GM13977 (cell line): ENCODE measurements around the gene FBXO28.
"Not testable (repeated sequence)": the region's sequence is repeated elsewhere in the genome, so short reads cannot be mapped to it uniquely, and the experiment has no call there.

Source experiments
- DNase-seq: peaks from one replicate; pipeline ENCODE4 v3.0.0; 2012; ENCODE audit warnings: low spot score
- CTCF ChIP-seq: IDR thresholded peaks from 2 replicates; pipeline ENCODE4 v1.5.1; 2012; ENCODE audit warnings: mild to moderate bottlenecking, control low read depth; ENCODE audit not compliant: insufficient read depth; ENCODE audit errors: extremely low read depth, missing control alignments
- in situ Hi-C: fragments of 300-500 bp; cut with MboI; formaldehyde crosslinking; loops from one replicate; pipeline ENCODE4 v1.12.0; 2022; ENCODE audit warnings: low sequenced_read_pairs, low pct_unique_long_range_greater_than_20kb, mixed read lengths, inconsistent platforms; ENCODE audit not compliant: unreplicated experiment

Gene FBXO28

GRCh38 chr1:224069138-224069537 lies 44.8 kb upstream of the FBXO28 start:
- in situ Hi-C loops: no loop called here
- DNase-seq: no peak
- no peak for TF ChIP-seq CTCF

GRCh38 chr1:224070521-224070920 lies 43.4 kb upstream of the FBXO28 start:
- TF ChIP-seq CTCF: no peak
- in situ Hi-C loops: no loop called here
- DNase-seq: no peak

- in situ Hi-C loops: no loop called here
- TF ChIP-seq CTCF: no peak
- no peak for DNase-seq
Observed at GRCh38 chr1:224076407-224076806, 37.5 kb upstream of the FBXO28 start.

- in situ Hi-C loops, DNase-seq: not testable (repeated sequence)
Observed at GRCh38 chr1:224079644-224080043, 34.3 kb upstream of the FBXO28 start.

GRCh38 chr1:224080115-224080774 lies 33.7 kb upstream of the FBXO28 start:
- TF ChIP-seq CTCF: no peak
- no peak for DNase-seq
- in situ Hi-C loops: no loop called here

GRCh38 chr1:224081604-224082003 lies 32.3 kb upstream of the FBXO28 start:
- TF ChIP-seq CTCF: no peak
- in situ Hi-C loops: no loop called here

GRCh38 chr1:224082146-224082545 lies 31.8 kb upstream of the FBXO28 start:
- in situ Hi-C loops: no loop called here
- no peak for DNase-seq
- no peak for TF ChIP-seq CTCF

More at GRCh38 chr1:224081604-224082003, 32.3 kb upstream of the FBXO28 start:
- no peak for DNase-seq
